Hematopoietic multipotent progenitor cell treated with erythropoietin and hydrocortisone succinate and interleukin-3 and kit ligand, for 8 days (in vitro differentiated cells): ENCODE results near the gene DRD3.

Experiments used
- DNase-seq: peaks from one replicate; pipeline ENCODE4 v3.0.0-alpha.2; 2015

DRD3 gene

GRCh38 chr3:114178770-114179368, at the start of gene DRD3:
TSS of gene DRD3 (minus strand) at chr3:114179052. CDS start at chr3:114171992, 7,060 bp downstream.
- DNase-seq = peak; percentile 26

GRCh38 chr3:114227076-114227475, 48.2 kb upstream of the DRD3 start:
- no peak for DNase-seq

GRCh38 chr3:114226313-114226712, 47.5 kb upstream of the DRD3 start:
- no peak for DNase-seq

- DNase-seq = no peak
Measured at GRCh38 chr3:114223143-114223542, 44.3 kb upstream of the DRD3 start.

- DNase-seq = no peak
Measured at GRCh38 chr3:114221881-114222264, 43.0 kb upstream of the DRD3 start.

GRCh38 chr3:114221165-114221880, 42.5 kb upstream of the DRD3 start:
- no peak for DNase-seq

GRCh38 chr3:114219741-114220140, 40.9 kb upstream of the DRD3 start:
- DNase-seq = no peak

- no peak for DNase-seq
Measured at GRCh38 chr3:114218578-114219185, 39.8 kb upstream of the DRD3 start.

- DNase-seq = no peak
Measured at GRCh38 chr3:114218006-114218405, 39.2 kb upstream of the DRD3 start.

GRCh38 chr3:114217266-114217665, 38.4 kb upstream of the DRD3 start:
- no peak for DNase-seq

- no peak for DNase-seq
Measured at GRCh38 chr3:114216186-114216970, 37.5 kb upstream of the DRD3 start.

- no peak for DNase-seq
Measured at GRCh38 chr3:114214542-114215341, 35.9 kb upstream of the DRD3 start.

GRCh38 chr3:114213627-114214541, 35.0 kb upstream of the DRD3 start:
- no peak for DNase-seq

GRCh38 chr3:114213292-114213626, 34.4 kb upstream of the DRD3 start:
- DNase-seq = no peak

GRCh38 chr3:114212646-114213045, 33.8 kb upstream of the DRD3 start:
- no peak for DNase-seq

GRCh38 chr3:114207768-114208167, 28.9 kb upstream of the DRD3 start:
- no peak for DNase-seq

- no peak for DNase-seq
Measured at GRCh38 chr3:114206342-114206741, 27.5 kb upstream of the DRD3 start.

- DNase-seq = no peak
Measured at GRCh38 chr3:114205541-114205940, 26.7 kb upstream of the DRD3 start.

- no peak for DNase-seq
Measured at GRCh38 chr3:114194750-114195149, 15.9 kb upstream of the DRD3 start.

GRCh38 chr3:114192136-114192535, 13.3 kb upstream of the DRD3 start:
- no peak for DNase-seq

- no peak for DNase-seq
Measured at GRCh38 chr3:114186501-114186900, 7.6 kb upstream of the DRD3 start.

GRCh38 chr3:114179575-114179974, 723 bp upstream of the DRD3 start:
- peak; percentile 14 for DNase-seq
